GM19240 (cell line): ENCODE data around the gene CRYZL1.

Source experiments
- DNase-seq: peaks from one replicate; pipeline ENCODE4 v3.0.0; 2011; ENCODE audit warnings: low spot score; ENCODE audit not compliant: insufficient read length

The CRYZL1 gene

DNA sequence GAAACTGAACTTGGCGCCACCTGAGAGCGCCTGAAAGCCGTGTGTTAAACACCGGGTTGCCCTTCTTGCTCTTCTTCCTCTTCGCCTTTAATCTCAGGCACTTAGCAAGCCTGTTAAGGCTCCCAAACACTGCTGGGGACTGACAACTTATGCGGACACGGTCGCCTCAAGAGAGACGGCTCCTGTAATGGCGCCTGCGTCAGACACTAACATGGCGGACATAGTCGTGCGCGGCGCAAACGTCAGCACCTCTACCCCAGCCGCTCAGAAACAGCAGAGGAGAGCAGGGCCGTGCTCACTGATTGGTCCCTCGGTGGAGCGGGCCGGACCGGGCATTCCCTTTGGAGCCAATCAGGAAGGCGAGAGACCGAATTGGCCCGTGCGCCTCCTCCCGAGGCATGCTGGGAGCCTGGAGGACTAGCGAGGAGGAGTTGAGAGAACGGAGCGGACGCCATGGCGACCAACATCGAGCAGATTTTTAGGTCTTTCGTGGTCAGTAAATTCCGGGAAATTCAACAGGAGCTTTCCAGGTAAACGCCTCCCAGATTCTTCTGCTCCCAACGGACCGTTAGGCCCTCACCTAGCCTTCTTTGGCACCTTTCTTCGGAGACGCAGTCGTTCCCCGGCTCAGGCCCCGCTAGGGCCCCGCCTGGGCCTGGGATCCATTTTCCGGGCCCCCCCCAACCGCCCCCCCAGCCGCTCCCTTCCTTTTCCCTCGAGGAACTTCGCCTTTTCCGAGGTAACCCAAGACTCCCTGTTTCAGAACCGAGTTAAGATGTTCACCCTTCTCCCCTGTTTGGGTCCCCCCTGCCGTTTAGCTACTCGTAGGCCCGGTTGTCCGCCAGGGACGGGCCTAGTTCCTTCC lies 98.7 kb downstream of the CRYZL1 start, which contains the start of gene SON:
Gene SON (plus strand): TSS at position 399 of the 865 bp plus-strand sequence. CDS start 55 bp downstream, at position 454.
- peak; percentile 75 for DNase-seq

DNA sequence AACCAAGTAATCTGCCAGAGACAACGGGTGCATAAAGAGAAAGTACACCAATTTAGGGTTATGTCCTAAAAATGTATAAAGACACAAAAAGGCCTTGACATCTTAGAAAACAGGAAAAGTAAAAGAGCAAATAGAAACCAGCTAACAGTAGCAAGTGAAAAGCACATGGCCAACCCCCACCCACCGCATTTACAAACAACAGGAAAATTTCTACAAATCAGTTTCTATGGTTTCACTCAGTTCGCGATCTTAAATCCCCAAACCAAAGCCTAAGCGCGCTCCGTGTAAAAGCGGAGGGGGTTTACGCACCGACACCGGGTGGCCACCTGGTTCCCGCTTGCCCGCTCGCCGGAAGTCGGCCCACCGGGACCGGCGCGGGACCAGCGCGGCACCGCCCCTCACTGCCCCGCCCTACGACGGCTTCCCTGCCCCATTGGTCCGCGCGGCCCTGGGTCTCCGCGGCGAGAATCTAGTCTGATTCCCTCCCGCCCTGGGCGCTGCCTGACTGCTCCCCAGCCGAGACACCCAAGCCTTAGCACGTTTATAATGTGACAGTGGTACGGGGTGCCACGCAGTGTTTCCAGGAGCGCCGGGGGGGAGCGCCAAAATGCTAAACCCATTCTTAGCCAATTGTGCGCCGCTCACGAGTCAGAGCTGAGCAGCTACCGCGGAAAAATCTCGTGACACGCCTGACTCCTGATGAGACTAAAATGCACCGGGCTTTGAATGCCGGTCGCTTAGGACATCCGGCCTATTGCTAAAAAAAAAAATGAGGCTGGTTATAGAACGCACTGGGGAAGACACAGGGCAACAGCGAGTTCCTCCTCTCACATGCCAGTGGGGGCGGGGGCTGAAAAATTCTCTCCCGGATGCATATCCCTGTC lies 99.5 kb downstream of the CRYZL1 start, which contains the start of gene GART:
Gene GART (minus strand): TSS at position 362 of the 884 bp plus-strand sequence. CDS start 2,802 bp downstream, outside the sequence.
- DNase-seq: peak; percentile 42

DNA sequence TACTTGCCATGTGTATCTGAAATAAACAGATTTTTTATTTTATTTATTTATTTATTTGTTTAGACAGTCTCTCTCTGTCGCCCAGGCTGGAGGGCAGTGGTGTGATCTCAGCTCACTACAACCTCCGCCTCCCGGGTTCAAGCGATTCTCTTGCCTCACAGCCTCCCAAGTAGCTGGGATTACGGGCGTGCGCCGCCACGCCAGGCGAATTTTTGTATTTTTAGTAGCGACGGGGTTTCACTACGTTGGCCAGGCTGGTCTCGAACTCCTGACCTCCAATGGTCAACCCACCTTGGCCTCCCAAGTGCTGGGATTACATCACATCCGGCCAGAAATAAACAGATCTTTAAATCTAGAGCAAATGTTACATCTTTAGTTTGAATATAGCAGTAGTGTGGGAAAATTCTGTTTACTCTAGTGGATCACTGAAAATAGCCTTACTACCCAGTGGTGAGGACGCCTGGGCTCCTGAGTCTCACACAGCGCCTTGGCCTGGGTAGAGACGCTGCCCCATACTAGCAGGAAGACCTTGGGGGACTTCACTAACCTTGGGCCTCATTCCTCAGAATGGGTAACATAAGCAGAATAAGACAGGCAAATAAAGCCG lies 100.3 kb downstream of the CRYZL1 start:
- no peak for DNase-seq

DNA sequence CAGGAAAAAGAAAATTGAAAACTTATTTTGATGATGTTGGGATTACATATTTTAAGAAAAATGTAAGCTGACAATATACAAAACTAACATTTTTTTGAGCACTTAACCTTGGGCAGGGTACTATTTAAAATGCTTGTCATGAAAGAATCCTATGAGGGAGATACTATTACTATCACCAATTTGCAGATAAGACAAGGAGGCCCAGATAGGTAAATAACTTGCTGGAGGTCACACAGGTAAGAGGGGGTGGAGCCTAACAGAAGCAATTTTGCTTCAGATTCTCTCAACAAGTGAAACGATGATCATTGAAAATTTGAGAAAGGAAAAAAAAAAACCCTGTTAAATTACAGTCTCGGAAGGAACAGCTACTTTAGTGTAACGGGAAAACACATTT lies 100.8 kb downstream of the CRYZL1 start:
- no peak for DNase-seq

DNA sequence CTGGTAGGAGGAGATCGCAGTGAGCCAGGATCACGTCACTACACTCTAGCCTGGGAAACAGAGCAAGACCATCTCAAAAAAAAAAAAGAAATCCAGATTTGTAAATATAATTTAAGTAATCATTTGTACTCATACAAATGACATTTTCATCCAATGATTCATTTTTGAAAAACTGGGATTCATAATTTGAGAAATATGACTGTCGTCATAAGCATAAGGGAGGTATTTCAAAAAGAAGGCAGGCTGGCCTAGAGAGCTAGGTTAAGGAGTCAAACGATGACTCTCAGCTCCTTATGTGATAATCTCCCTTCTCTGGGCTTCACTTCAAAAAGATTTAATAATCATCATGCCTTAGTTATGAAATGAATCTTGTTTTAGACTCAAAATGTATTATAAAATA lies 101.9 kb downstream of the CRYZL1 start:
- DNase-seq: no peak
